GM18499 (cell line): ENCODE results near the gene CTAGE4.
"Not testable (repeated sequence)": the region's sequence is repeated elsewhere in the genome, so short reads cannot be mapped to it uniquely, and the experiment has no call there.

Experiments
- ATAC-seq: cut with Tn5 transposase; IDR thresholded peaks from one replicate; pipeline ENCODE4 v1.9.1; 2021; ENCODE audit warnings: moderate number of reproducible peaks; ENCODE audit not compliant: insufficient read depth, unreplicated experiment

The CTAGE4 gene

GRCh38 chr7:144183166-144183565 lies at the start of gene CTAGE4:
Gene CTAGE4 (plus strand): TSS chr7:144183466. CDS start chr7:144183504, 38 bp downstream.
- ATAC-seq: not testable (repeated sequence)

GRCh38 chr7:144134116-144134515 lies 49.1 kb upstream of the CTAGE4 start:
- no peak for ATAC-seq

GRCh38 chr7:144137501-144137900 lies 45.8 kb upstream of the CTAGE4 start:
- no peak for ATAC-seq

- no peak for ATAC-seq
Measured at GRCh38 chr7:144142187-144142586, 41.1 kb upstream of the CTAGE4 start.

- no peak for ATAC-seq
Measured at GRCh38 chr7:144144426-144144825, 38.8 kb upstream of the CTAGE4 start.

- no peak for ATAC-seq
Measured at GRCh38 chr7:144148224-144148827, 34.9 kb upstream of the CTAGE4 start.

- ATAC-seq: no peak
Measured at GRCh38 chr7:144158861-144159260, 24.4 kb upstream of the CTAGE4 start.

GRCh38 chr7:144164784-144165183 lies 18.5 kb upstream of the CTAGE4 start:
- ATAC-seq: no peak

GRCh38 chr7:144171594-144172350 lies 11.5 kb upstream of the CTAGE4 start:
- ATAC-seq: not testable (repeated sequence)

GRCh38 chr7:144174613-144175012 lies 8.7 kb upstream of the CTAGE4 start:
- no peak for ATAC-seq

- peak; percentile 91 for ATAC-seq
Measured at GRCh38 chr7:144178380-144179164, 4.7 kb upstream of the CTAGE4 start.

GRCh38 chr7:144179165-144179479 lies 4.1 kb upstream of the CTAGE4 start:
- ATAC-seq: not testable (repeated sequence)

GRCh38 chr7:144187848-144188247 lies 4.6 kb downstream of the CTAGE4 start:
- not testable (repeated sequence) for ATAC-seq

- ATAC-seq: not testable (repeated sequence)
Measured at GRCh38 chr7:144188578-144189171, 5.4 kb downstream of the CTAGE4 start.

- ATAC-seq: not testable (repeated sequence)
Measured at GRCh38 chr7:144193782-144194181, 10.5 kb downstream of the CTAGE4 start.

- not testable (repeated sequence) for ATAC-seq
Measured at GRCh38 chr7:144194453-144194852, 11.2 kb downstream of the CTAGE4 start.

GRCh38 chr7:144195212-144195872 lies 12.1 kb downstream of the CTAGE4 start, which contains the start of gene ARHGEF35:
Gene ARHGEF35 (minus strand): TSS chr7:144195833. CDS start chr7:144188383, 7,450 bp downstream.
- peak; percentile 35 for ATAC-seq

GRCh38 chr7:144198934-144199333 lies 15.7 kb downstream of the CTAGE4 start:
- not testable (repeated sequence) for ATAC-seq

GRCh38 chr7:144201978-144202377 lies 18.7 kb downstream of the CTAGE4 start:
- ATAC-seq: not testable (repeated sequence)

- ATAC-seq: not testable (repeated sequence)
Measured at GRCh38 chr7:144203086-144203485, 19.8 kb downstream of the CTAGE4 start.
